Bronchial epithelial cell (primary cell): Measurements from ENCODE around the gene APP. TPM values are rescaled to one million over a fixed set of nuclear protein-coding genes. Genes with fewer than 3 reads are reported as not detected.

Experiments
- DNase-seq: peaks from one replicate; pipeline ENCODE4 v3.0.0-alpha.2; 2010; ENCODE audit warnings: low read depth
- FAIRE-seq: peaks from 2 replicates; lab custom pipeline; 2011; peaks lifted over from hg19 to GRCh38; lab: Jason Lieb, UNC
- H3K27me3 ChIP-seq: 2 replicates; pipeline ENCODE4 v1.5.1; 2011; ENCODE audit warnings: low read length; ENCODE audit not compliant: control insufficient read depth, insufficient read depth
- H3K36me3 ChIP-seq: 2 replicates; pipeline ENCODE4 v1.5.1; 2011; ENCODE audit warnings: low read length; ENCODE audit not compliant: control insufficient read depth, insufficient read depth
- H3K4me3 ChIP-seq: 2 replicates; pipeline ENCODE4 v1.5.1; 2011; ENCODE audit warnings: mild to moderate bottlenecking, low read depth, low read length, control low read depth
- total RNA-seq: library from RNA; depleted of rRNA; stranded (reverse); fragments of >200 nt; gene quantifications from 2 replicates; pipeline ENCODE4 v1.2.1, GENCODE V29; 2014
- TF ChIP-seq, protein P1 (sequence below): IDR thresholded peaks from 2 replicates; pipeline ENCODE4 v1.5.1; 2011; ENCODE audit warnings: mild to moderate bottlenecking, moderate library complexity, low read length, control low read depth, inconsistent platforms; ENCODE audit not compliant: insufficient read depth, severe bottlenecking

The APP gene
- total RNA-seq, 1 donor from 2014 or later = 745 TPM

GRCh38 chr21:26164311-26164710 lies 6.3 kb downstream of the APP start:
- no peak for FAIRE-seq

DNA sequence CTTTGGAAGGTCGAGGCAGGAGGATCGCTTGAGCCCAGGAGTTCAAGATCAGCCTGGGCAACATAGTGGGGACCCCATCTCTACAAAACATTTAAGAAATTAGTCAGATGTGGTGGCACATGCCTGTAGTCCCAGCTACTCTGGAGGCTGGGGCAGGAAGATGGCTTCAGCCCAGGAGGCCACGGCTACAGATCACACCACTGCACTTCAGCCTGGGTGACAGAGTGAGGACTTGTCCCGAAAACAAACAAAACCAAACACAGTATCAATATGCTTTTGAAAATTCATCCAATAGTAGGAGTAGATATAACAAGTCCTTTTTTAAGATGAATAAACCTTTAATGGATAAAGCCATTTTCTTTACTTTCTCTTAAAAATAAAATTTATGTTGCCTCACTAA lies 8.5 kb downstream of the APP start:
- no peak for FAIRE-seq
- no peaks in the 10 kb centered on the region for H3K36me3 ChIP-seq
- DNase-seq = no peak
- TF ChIP-seq, protein P1, sequence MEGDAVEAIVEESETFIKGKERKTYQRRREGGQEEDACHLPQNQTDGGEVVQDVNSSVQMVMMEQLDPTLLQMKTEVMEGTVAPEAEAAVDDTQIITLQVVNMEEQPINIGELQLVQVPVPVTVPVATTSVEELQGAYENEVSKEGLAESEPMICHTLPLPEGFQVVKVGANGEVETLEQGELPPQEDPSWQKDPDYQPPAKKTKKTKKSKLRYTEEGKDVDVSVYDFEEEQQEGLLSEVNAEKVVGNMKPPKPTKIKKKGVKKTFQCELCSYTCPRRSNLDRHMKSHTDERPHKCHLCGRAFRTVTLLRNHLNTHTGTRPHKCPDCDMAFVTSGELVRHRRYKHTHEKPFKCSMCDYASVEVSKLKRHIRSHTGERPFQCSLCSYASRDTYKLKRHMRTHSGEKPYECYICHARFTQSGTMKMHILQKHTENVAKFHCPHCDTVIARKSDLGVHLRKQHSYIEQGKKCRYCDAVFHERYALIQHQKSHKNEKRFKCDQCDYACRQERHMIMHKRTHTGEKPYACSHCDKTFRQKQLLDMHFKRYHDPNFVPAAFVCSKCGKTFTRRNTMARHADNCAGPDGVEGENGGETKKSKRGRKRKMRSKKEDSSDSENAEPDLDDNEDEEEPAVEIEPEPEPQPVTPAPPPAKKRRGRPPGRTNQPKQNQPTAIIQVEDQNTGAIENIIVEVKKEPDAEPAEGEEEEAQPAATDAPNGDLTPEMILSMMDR = no peak
- no peak overlapping the region for H3K4me3 ChIP-seq
- no peaks in the 10 kb centered on the region for H3K27me3 ChIP-seq

More at GRCh38 chr21:26164311-26164710, 6.3 kb downstream of the APP start:
- TF ChIP-seq, protein P1 = no peak
- Histone ChIP-seq H3K27me3 (no peaks in the 10 kb centered on the region), H3K4me3 (no peak overlapping the region), H3K36me3 (no peaks in the 10 kb centered on the region)
- no peak for DNase-seq

DNA sequence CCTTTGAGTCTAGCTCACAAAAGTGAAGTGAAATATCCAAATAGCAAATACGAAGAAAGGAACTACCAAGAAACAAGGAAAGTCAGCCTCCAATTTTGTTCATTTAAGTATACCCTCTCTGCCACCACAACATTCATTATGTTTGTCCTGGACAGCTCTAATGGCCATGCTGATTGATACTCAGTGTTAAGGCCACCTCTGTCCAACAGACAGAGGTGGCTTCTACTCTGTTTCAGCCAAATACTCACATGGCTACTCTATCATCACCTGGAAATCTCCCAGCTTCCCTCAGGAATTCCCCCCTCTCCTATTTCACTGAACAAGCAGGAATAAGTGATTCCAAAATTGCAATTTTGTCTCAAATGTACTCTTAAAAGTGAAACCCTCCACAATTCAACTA lies 10.7 kb downstream of the APP start:
- TF ChIP-seq, protein P1 = no peak
- DNase-seq (no peak), FAIRE-seq (no peak)
- Histone ChIP-seq H3K27me3 (no peaks in the 10 kb centered on the region), H3K4me3 (no peak overlapping the region), H3K36me3 (no peaks in the 10 kb centered on the region)

- FAIRE-seq = no peak
- TF ChIP-seq, protein P1 = no peak
- no peaks in the 10 kb centered on the region for H3K27me3 ChIP-seq
- no peaks in the 10 kb centered on the region for H3K36me3 ChIP-seq
- no peak for DNase-seq
- H3K4me3 ChIP-seq = no peak overlapping the region
Observed at GRCh38 chr21:26157801-26158200, 12.8 kb downstream of the APP start.

DNA sequence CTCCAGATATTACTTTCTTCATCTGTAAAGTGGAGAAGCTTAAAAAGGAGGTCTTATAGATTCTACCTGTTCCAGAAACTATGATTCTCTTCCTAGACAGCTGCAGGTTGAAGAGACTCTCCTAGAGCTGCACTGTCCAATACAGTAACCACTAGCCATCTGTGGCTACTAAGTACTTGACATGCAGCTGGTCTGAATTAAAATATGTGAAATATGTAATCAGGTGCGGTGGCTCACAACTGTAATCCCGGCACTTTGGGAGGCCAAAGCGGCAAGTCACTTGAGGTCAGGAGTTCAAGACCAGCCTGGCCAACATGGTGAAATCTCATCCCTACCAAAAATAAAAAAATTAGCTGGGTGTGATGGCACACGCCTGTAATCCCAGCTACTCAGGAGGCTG lies 15.8 kb downstream of the APP start:
- FAIRE-seq = no peak
- Histone ChIP-seq H3K27me3 (no peaks in the 10 kb centered on the region), H3K36me3 (no peaks in the 10 kb centered on the region), H3K4me3 (no peak overlapping the region)
- DNase-seq = no peak
- TF ChIP-seq, protein P1 = no peak

- DNase-seq = no peak
Observed at GRCh38 chr21:26153758-26154157, 16.8 kb downstream of the APP start.

More at GRCh38 chr21:26153758-26154157, 16.8 kb downstream of the APP start:
- H3K27me3 ChIP-seq = no peaks in the 10 kb centered on the region
- no peak overlapping the region for H3K4me3 ChIP-seq
- no peaks in the 10 kb centered on the region for H3K36me3 ChIP-seq
- TF ChIP-seq, protein P1 = no peak
- FAIRE-seq = no peak
